Loucy (cell line): Measurements from ENCODE around the gene NINL.
"Not testable (repeated sequence)": the region's sequence is repeated elsewhere in the genome, so short reads cannot be mapped to it uniquely, and the experiment has no call there.

Experiments
- H2AFZ ChIP-seq: fragments of 200-600 bp; sonication (generic); 2 replicates; pipeline ENCODE4 v1.6.0; 2016; ENCODE audit warnings: antibody characterized with exemption, mild to moderate bottlenecking, low read length, moderate library complexity
- H3F3A ChIP-seq: fragments of 200-600 bp; 2 replicates; pipeline ENCODE4 v1.6.0; 2016; ENCODE audit warnings: antibody characterized with exemption, low read depth, mild to moderate bottlenecking
- H3K27me3 ChIP-seq: fragments of 200-600 bp; sonication (generic); 2 replicates; pipeline ENCODE4 v1.6.1; 2014; ENCODE audit warnings: low read length, mild to moderate bottlenecking; ENCODE audit not compliant: insufficient read depth, poor library complexity, severe bottlenecking
- H3K36me3 ChIP-seq: fragments of 200-600 bp; sonication (generic); 2 replicates; pipeline ENCODE4 v1.6.1; 2016; ENCODE audit warnings: low read length; ENCODE audit not compliant: insufficient read depth
- H3K4me1 ChIP-seq: fragments of 200-600 bp; sonication (generic); 2 replicates; pipeline ENCODE4 v1.5.1; 2014; ENCODE audit warnings: low read length, mild to moderate bottlenecking; ENCODE audit not compliant: insufficient read depth, poor library complexity, severe bottlenecking
- H3K4me2 ChIP-seq: fragments of 200-600 bp; sonication (generic); 2 replicates; pipeline ENCODE4 v1.6.0; 2014; ENCODE audit warnings: antibody characterized with exemption, low read length, low read depth, mild to moderate bottlenecking; ENCODE audit not compliant: poor library complexity, severe bottlenecking
- H3K4me3 ChIP-seq: fragments of 200-600 bp; sonication (generic); 2 replicates; pipeline ENCODE4 v1.5.1; 2014; ENCODE audit warnings: low read length, mild to moderate bottlenecking, mixed read lengths; ENCODE audit not compliant: poor library complexity, severe bottlenecking
- H3K79me2 ChIP-seq: fragments of 200-600 bp; sonication (generic); 2 replicates; pipeline ENCODE4 v1.6.1; 2014; ENCODE audit warnings: low read length; ENCODE audit not compliant: insufficient read depth
- H3K9ac ChIP-seq: fragments of 200-600 bp; sonication (generic); 2 replicates; pipeline ENCODE4 v1.6.0; 2014; ENCODE audit warnings: mild to moderate bottlenecking, low read depth, low read length, moderate library complexity; ENCODE audit not compliant: poor library complexity, severe bottlenecking
- H3K9me2 ChIP-seq: fragments of 200-600 bp; sonication (generic); replicated peaks from 2 replicates; pipeline ENCODE4 v1.6.1; 2016; ENCODE audit warnings: low read depth, low read length, mixed read lengths
- H3K9me3 ChIP-seq: fragments of 200-600 bp; sonication (generic); 2 replicates; pipeline ENCODE4 v1.6.1; 2014; ENCODE audit warnings: mild to moderate bottlenecking, antibody characterized with exemption, low read length, low read depth; ENCODE audit not compliant: insufficient read depth
- H4K20me1 ChIP-seq: fragments of 200-600 bp; sonication (generic); 2 replicates; pipeline ENCODE4 v1.6.0; 2014; ENCODE audit warnings: antibody characterized with exemption, low read length, mild to moderate bottlenecking; ENCODE audit not compliant: insufficient read depth, poor library complexity, severe bottlenecking
- EZH2phosphoT487 ChIP-seq: fragments of 200-600 bp; IDR thresholded peaks from 2 replicates; pipeline ENCODE4 v1.6.1; 2018; ENCODE audit warnings: antibody characterized with exemption, mild to moderate bottlenecking, moderate library complexity, borderline replicate concordance
- TF ChIP-seq, protein P1 (sequence below): fragments of 200-600 bp; sonication (generic); conservative IDR thresholded peaks from 2 replicates; pipeline ENCODE4 v1.5.1; 2014; ENCODE audit warnings: mild to moderate bottlenecking, antibody characterized with exemption, low read length

Gene NINL

DNA sequence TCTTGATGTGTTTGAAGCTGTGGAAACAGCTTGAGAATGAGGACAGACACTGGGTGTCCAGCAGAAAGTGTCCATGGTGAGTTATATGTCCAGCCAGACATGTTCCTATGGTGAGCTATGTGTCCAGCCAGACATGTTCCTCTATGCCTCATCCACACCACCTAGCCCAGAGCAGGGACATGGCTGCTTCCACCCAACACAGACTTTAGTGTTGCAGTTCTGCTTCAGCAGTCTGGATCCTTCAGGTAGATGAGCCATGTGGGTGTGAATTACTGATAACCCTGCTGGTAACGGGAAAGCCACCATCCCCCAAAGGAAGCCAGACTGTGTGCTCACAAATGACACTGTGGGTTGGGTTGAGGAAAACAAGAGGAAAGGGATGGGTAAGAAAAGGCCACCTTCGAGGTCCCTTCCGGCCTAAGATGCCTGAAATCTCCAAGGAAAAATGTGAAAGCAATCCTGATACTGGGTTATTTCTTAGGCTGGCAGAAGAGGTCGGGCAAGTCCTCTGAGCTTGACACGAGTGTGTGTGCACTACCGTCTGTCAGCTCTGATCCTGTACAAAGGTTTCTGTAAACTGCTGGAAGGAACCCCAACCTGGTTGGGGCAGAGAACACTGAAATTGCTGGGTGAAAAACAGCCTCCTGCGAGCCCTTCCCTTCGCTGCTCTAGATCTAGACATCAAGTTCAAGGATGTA is 77.8 kb downstream of the NINL start:
- TF ChIP-seq EZH2phosphoT487 = no peak
- TF ChIP-seq, protein P1, sequence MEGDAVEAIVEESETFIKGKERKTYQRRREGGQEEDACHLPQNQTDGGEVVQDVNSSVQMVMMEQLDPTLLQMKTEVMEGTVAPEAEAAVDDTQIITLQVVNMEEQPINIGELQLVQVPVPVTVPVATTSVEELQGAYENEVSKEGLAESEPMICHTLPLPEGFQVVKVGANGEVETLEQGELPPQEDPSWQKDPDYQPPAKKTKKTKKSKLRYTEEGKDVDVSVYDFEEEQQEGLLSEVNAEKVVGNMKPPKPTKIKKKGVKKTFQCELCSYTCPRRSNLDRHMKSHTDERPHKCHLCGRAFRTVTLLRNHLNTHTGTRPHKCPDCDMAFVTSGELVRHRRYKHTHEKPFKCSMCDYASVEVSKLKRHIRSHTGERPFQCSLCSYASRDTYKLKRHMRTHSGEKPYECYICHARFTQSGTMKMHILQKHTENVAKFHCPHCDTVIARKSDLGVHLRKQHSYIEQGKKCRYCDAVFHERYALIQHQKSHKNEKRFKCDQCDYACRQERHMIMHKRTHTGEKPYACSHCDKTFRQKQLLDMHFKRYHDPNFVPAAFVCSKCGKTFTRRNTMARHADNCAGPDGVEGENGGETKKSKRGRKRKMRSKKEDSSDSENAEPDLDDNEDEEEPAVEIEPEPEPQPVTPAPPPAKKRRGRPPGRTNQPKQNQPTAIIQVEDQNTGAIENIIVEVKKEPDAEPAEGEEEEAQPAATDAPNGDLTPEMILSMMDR = no peak
- Histone ChIP-seq H3K9ac (no peak overlapping the region), H3K79me2 (no peaks in the 10 kb centered on the region), H3K27me3 (no peaks in the 10 kb centered on the region), H3K9me2 (no peaks in the 10 kb centered on the region), H3K4me1 (no peaks in the 10 kb centered on the region), H2AFZ (no peak overlapping the region), H4K20me1 (no peaks in the 10 kb centered on the region), H3K4me2 (no peak overlapping the region), H3K36me3 (peaks cover 90% of the 10 kb centered on the region; the same call in 1 of the 2 replicates), H3F3A (no peaks in the 10 kb centered on the region), H3K4me3 (no peak overlapping the region), H3K9me3 (no peaks in the 10 kb centered on the region)

DNA sequence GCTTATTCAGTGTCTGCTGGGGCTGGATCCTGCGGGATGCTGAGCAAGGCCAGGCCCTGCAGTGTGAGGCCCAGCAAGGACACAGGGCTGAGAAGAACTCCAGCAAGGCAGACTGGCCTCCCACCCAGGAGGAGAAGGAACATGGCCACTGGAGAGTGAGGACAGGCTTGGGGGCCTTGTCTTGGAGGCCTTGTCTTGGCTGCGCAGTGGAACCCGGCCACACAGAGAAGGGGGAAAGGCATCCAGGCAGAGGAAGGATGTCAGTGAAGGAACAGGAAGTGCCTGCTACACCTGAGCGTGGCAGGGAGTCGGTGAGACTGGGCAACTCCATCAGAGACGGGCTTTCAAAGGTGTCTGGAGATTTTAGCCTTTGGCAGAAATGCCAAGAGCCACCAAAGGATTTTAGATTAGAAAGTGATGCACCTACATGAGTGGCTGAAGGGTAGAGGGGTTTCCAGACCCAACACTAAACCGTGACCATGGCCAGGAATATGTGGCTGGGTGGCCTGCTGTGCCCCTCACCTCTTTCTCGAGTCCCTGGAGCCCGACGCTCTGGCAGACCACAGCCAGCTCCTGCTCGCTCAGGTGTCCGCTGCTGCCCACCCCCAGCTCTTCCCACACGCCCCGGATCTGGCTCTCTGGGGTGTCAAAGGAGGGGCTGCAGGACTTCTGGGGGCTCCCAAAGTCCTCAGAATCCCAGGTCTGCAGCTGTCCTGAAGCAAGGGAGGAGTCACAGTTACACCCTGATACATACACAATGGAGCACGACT is 80.8 kb downstream of the NINL start:
- Histone ChIP-seq H3K9me3 (no peaks in the 10 kb centered on the region), H3K4me2 (no peak overlapping the region), H3K9me2 (no peaks in the 10 kb centered on the region), H3K36me3 (peaks cover 65% of the 10 kb centered on the region; the same call in 1 of the 2 replicates), H3K4me1 (no peaks in the 10 kb centered on the region), H3K27me3 (no peaks in the 10 kb centered on the region), H3K9ac (no peak overlapping the region), H3K79me2 (no peaks in the 10 kb centered on the region), H3K4me3 (no peak overlapping the region), H2AFZ (no peak overlapping the region), H3F3A (no peaks in the 10 kb centered on the region), H4K20me1 (no peaks in the 10 kb centered on the region)
- TF ChIP-seq EZH2phosphoT487 = no peak
- TF ChIP-seq, protein P1 = no peak

- no peak for TF ChIP-seq EZH2phosphoT487
- Histone ChIP-seq H3F3A (no peaks in the 10 kb centered on the region), H3K27me3 (no peaks in the 10 kb centered on the region), H3K36me3 (peaks cover 59% of the 10 kb centered on the region; the same call in 1 of the 2 replicates), H3K9me2 (no peaks in the 10 kb centered on the region), H4K20me1 (no peaks in the 10 kb centered on the region), H3K79me2 (no peaks in the 10 kb centered on the region), H3K9me3 (no peaks in the 10 kb centered on the region), H3K9ac (no peak overlapping the region), H3K4me3 (no peak overlapping the region), H2AFZ (no peak overlapping the region), H3K4me2 (no peak overlapping the region), H3K4me1 (no peaks in the 10 kb centered on the region)
These were observed 81.4 kb downstream of the NINL start for GRCh38 chr20:25503936-25504335.

GRCh38 chr20:25503051-25503639 is 82.2 kb downstream of the NINL start:
- peaks cover 52% of the 10 kb centered on the region; the same call in 1 of the 2 replicates for H3K36me3 ChIP-seq
- H3K27me3 ChIP-seq, H2AFZ ChIP-seq, H3K9ac ChIP-seq, H3F3A ChIP-seq, H3K9me3 ChIP-seq, H3K4me2 ChIP-seq, H3K79me2 ChIP-seq, H4K20me1 ChIP-seq, H3K9me2 ChIP-seq, H3K4me1 ChIP-seq, H3K4me3 ChIP-seq: not testable (repeated sequence)
